Measurements from ENCODE around the gene MBD5.

GRCh38 chr2:148179724-148180123 lies 158.8 kb downstream of the MBD5 start:
- TF ChIP-seq CTCF (IDR thresholded peaks at IDR 0.05; ENCODE audit: low read depth, low read length, missing input control), result no peak
- no peak for TF ChIP-seq RXRA (IDR thresholded peaks at IDR 0.05)

Measured in liver (tissue), 3 donors.